PFSK-1 (cell line): ENCODE data around the gene TENT5C.

Source experiments
- FOXP2 ChIP-seq: optimal IDR thresholded peaks from 2 replicates; pipeline ENCODE3; 2011; ENCODE audit warnings: borderline replicate concordance, control low read depth, inconsistent platforms; ENCODE audit not compliant: insufficient read depth; ENCODE audit errors: extremely low read length, extremely low read depth
- POLR2AphosphoS5 ChIP-seq: IDR thresholded peaks from 2 replicates; pipeline ENCODE4 v1.6.1; 2012; ENCODE audit warnings: low read depth, mild to moderate bottlenecking, control low read depth, low read length, moderate library complexity
- REST ChIP-seq, 2 experiments: IDR thresholded peaks; 2 replicates each; pipeline versions ENCODE4 v1.6.1 to v1.8.0; 2011 to 2012; ENCODE audit warnings: low read depth in 2 of 2, low read length in 2 of 2, control low read depth in 1 of 2, inconsistent platforms in 1 of 2, mild to moderate bottlenecking in 1 of 2, moderate library complexity in 1 of 2; ENCODE audit not compliant: insufficient read depth in 1 of 2
- SIN3A ChIP-seq: IDR thresholded peaks from 2 replicates; pipeline ENCODE4 v1.6.1; 2012; ENCODE audit warnings: mild to moderate bottlenecking, low read length, moderate library complexity, borderline replicate concordance; ENCODE audit not compliant: insufficient read depth
- TAF1 ChIP-seq: IDR thresholded peaks from 2 replicates; pipeline ENCODE4 v1.6.1; 2012; ENCODE audit warnings: low read length, control low read depth, borderline replicate concordance; ENCODE audit not compliant: insufficient read depth

TENT5C gene

GRCh38 chr1:117623141-117623540, 17.3 kb downstream of the TENT5C start:
- TF ChIP-seq TAF1 (no peak), FOXP2 (no peak), SIN3A (no peak), REST (IDR thresholded peaks at IDR 0.05; ENCODE audit: insufficient read depth in 1 of 2, low read depth in 2 of 2, low read length in 2 of 2) (no peak), POLR2AphosphoS5 (no peak)

GRCh38 chr1:117623698-117624097, 17.9 kb downstream of the TENT5C start:
- TF ChIP-seq REST (IDR thresholded peaks at IDR 0.05; ENCODE audit: insufficient read depth in 1 of 2, low read depth in 2 of 2, low read length in 2 of 2) (no peak), POLR2AphosphoS5 (no peak), TAF1 (no peak), SIN3A (no peak), FOXP2 (no peak)

GRCh38 chr1:117627546-117628130, 21.8 kb downstream of the TENT5C start:
- TF ChIP-seq SIN3A, result no peak
- no peak for TF ChIP-seq FOXP2
- no peak for TF ChIP-seq REST (IDR thresholded peaks at IDR 0.05; ENCODE audit: insufficient read depth in 1 of 2, low read depth in 2 of 2, low read length in 2 of 2)
- no peak for TF ChIP-seq POLR2AphosphoS5
- TF ChIP-seq TAF1, result no peak

- TF ChIP-seq REST (IDR thresholded peaks at IDR 0.05; ENCODE audit: insufficient read depth in 1 of 2, low read depth in 2 of 2, low read length in 2 of 2) (no peak), FOXP2 (no peak), SIN3A (no peak), POLR2AphosphoS5 (no peak), TAF1 (no peak)
These were observed 22.5 kb downstream of the TENT5C start for GRCh38 chr1:117628343-117628742.
